OCI-LY3 (cell line): Measurements from ENCODE around the gene ANKRD55.

Source experiments
- EZH2phosphoT487 ChIP-seq: fragments of 200-600 bp; shearing (Covaris generic); IDR thresholded peaks from 2 replicates; pipeline ENCODE4 v1.6.1; 2018; ENCODE audit warnings: antibody characterized with exemption, mixed run types, low read depth
- TF ChIP-seq, protein P1 (sequence below): fragments of 200-600, 300-600 bp; sonication (generic); IDR thresholded peaks from 2 replicates; pipeline ENCODE4 v1.5.1; 2014; ENCODE audit warnings: antibody characterized with exemption, low read length, low read depth

GRCh38 chr5:56264417-56265025, 31.4 kb upstream of the ANKRD55 start:
- TF ChIP-seq, protein P1, sequence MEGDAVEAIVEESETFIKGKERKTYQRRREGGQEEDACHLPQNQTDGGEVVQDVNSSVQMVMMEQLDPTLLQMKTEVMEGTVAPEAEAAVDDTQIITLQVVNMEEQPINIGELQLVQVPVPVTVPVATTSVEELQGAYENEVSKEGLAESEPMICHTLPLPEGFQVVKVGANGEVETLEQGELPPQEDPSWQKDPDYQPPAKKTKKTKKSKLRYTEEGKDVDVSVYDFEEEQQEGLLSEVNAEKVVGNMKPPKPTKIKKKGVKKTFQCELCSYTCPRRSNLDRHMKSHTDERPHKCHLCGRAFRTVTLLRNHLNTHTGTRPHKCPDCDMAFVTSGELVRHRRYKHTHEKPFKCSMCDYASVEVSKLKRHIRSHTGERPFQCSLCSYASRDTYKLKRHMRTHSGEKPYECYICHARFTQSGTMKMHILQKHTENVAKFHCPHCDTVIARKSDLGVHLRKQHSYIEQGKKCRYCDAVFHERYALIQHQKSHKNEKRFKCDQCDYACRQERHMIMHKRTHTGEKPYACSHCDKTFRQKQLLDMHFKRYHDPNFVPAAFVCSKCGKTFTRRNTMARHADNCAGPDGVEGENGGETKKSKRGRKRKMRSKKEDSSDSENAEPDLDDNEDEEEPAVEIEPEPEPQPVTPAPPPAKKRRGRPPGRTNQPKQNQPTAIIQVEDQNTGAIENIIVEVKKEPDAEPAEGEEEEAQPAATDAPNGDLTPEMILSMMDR, result peak; percentile 63
- TF ChIP-seq EZH2phosphoT487, result no peak
